NCI-H2107 treated with DMSO at 0.1 percent for 48 hours (cell line): ENCODE measurements around the gene TCF15.

Source experiments
- DNase-seq: peaks from one replicate; lab custom pipeline; 2025; ENCODE audit not compliant: unreplicated experiment; lab: John Stamatoyannopoulos, UW

The TCF15 gene

GRCh38 chr20:610130-611046 lies at the start of gene TCF15:
TCF15 (minus strand) TSS chr20:610309; CDS start chr20:610237, 72 bp downstream.
- DNase-seq, result no peak

DNA sequence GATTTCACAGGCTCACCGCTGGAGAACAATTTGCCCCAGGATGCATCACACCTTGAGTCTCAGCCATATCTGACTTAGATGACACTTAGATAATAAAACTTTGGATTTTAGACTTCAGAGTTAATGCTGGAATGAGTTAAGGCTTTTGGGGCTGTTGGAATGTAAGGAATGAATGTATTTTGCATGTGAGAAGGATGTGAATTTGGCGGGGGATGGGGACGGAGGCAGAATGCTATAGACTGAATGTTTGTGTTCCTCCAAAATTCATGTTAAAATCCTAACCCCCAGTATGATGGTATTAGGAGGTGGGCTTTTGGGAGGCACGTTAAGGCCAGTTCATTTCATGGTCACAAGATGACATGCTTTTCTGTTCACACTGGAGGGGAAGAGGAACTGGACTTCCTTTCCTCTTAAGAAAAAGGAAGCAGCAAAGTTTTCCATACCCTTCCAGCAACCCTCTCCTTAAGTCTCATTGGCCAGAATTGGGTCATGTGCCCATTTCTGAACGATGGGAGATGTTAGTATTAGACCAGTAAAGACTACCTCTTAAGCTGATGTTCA lies 48.7 kb upstream of the TCF15 start:
- no peak for DNase-seq

DNA sequence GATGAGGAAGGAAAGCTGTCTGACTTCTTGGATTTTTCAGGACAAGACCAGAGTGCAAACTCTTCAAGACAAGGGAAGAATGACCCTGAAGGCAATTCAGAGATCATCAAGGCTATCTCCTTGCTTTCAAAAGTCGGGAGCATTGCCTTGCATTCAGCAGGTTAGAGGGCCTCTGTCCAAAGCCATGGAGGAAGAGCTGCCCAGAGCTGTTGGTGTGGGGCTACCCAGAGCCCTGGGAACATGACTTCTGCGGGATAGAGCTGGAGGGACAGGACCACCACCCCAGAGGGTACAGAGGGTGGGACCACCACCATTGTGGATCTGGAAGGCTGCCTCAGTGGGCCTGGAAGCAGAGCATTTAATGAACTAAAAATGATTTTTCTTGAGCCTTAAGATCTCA lies 48.1 kb upstream of the TCF15 start:
- no peak for DNase-seq

DNA sequence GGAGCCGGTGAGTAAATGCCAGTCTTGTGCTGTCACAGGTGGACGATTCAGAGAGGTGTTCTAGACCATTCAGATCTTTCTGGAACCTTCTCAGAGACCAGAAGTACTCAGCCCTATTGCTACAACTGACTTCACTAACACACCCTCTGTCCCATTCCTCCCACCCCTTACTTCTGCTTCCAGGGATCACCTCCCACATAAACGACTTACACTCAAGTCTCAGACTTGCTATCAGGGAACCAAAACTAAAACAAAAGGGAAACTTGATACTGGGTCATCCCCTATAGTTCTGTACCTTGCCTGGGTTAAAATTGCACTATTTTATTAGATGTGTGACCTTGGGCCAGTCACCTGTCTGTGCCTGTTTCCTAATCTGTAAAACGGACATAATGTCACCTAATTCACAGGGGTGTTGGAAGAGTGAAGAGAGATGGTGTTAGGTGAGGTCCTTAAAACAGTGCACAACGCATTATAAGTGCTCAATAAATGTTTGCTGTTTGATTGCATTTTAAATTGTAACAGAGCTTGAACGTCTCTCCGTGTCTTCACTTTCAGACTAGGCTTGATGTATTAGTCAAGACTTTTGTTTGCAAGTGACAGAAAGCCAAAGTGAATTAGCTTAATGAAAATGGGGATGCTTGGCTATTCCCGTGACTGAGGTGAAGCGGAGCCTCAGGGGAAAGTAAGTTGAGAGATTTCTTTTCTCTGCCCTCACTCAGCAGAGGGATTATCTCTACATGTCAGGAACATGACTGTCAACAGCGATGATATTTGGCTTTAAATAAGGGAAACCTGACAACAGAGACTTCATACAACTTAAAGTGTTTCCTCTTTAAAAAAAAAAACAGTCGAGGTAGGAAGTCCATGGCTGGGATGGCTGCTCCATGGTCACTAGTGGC lies 45.9 kb upstream of the TCF15 start:
- no peak for DNase-seq

- no peak for DNase-seq
These were observed 44.3 kb upstream of the TCF15 start for GRCh38 chr20:654417-654750.

DNA sequence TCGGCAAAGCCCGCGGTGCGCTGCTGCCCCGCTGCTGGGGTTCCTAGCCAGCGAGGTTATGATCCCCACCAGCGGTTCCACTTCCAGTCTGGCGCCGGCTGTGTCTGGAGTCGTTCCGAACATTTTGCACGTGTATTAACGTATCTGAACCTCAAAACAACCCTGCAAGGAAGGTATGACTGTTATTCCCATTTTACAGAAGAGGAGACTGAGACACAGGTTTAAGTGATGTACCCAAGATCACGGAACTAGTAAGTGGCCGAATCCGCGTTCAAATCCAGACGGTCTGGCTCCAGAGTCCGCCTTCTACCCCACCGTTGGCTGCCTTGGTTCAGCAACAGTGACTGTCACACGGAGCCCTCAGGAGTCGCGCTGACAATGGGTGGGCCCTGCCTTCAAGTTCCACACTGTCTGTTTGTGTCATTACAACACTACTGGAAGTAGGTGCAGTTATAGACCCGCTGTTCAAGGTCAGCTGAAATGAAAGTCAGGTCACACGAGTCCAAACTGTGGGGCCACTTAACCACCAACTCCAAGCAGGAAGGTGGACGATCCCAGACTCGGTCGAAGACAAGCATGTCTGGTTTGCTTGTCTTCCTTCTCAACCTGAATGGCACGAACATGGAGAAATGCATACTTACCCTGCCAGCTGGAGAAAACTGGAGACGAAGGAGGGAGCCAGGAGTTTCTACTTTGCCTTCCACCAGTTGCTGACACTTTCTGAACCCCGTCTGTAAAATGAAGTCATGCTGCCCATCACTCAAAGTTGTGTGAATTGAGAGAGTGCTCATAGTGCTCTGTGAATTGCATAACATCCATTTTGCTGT lies 43.7 kb upstream of the TCF15 start:
- no peak for DNase-seq

DNA sequence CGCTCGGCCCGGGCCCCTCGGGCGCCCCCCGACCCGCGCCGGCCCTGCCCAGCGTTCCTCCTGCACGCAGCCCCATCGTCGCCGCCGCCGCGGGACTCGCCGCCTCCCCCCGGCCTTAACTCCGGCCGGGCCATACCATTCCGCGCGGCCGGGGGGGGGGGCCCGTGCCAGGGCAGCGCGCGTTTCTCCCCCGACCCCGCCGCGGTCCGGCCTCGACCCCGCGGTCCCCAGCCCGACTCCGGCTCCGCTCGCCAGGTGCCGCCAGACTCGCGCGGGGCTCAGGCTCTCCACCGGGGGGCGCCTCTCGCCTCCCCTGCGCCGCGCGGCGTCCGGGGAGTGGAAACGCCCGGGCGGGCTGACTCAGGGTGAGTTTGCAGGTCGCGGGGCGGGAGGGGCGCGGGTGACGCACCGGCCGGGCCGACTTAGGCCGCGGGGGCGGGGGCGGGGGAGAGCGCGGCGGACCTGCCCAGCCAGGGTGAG lies 43.0 kb upstream of the TCF15 start, which contains the start of gene SRXN1:
Gene SRXN1, minus strand, starts transcription at position 91 of the 480 bp plus-strand sequence. Its CDS starts 15 bp downstream, at position 76.
- DNase-seq, result no peak

- no peak for DNase-seq
These were observed 42.6 kb upstream of the TCF15 start for GRCh38 chr20:652615-653109.

DNA sequence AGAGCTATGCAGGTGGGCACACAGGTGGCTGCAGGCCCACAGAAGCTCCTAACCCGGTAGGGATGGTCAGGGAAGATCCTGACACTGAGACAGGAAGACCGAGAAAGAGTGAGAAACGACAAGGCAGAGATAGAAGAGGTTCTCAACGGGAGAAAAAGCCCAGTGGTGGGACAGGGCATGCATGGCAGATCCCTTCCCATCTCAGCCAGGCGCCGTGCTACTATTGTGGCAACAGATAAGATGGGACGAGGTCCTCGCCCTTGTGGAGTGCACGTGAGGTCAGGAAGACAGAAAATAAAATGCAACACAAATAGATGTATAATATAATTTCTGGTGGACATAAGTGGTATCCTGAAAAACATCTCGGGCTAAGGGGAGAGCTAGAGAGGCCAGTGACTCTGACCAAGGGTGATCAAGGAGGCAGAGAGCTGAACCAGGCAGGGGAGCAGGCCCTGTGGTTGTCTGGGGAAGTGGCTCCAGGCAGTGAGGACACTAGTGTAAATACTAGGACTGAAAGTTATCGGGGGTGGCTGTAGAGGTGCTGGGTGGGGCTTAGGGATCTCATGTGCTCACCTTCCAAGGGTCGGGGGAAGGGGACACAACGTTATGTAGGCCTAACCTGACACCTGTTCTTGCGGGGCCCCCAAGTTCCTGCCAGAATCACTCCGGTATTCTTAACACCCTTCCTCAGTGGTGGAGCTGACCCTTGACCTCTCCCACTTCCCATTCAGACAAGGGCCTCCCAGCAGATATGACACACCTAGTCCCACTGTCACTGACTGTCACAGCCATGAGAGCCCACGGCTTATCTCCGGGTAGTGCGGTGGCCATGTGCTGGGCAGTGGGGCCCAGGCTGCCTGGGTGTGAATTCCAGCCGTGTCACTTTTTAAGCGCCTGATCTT lies 41.9 kb upstream of the TCF15 start:
- no peak for DNase-seq

DNA sequence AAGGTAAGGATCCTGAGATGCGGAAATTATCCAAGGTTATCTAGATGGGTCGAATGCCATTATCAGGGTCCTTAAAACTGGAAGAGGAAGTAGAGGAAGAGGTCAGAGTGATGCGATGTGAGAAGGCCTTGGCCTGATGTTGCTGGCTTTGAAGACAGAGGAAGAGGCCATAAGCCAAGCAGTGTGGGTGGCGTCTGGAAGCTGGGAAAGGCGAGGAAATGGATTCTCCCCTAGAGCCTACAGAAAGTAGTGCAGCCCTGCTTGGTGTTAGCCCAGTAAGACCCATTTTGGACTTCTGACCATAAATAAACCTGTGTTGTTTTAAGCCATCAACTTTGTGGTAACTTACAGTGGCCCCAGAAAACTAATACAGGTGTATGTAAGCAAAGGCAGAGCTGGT lies 40.8 kb upstream of the TCF15 start:
- DNase-seq, result no peak

GRCh38 chr20:650281-650680 lies 40.2 kb upstream of the TCF15 start:
- DNase-seq, result no peak

DNA sequence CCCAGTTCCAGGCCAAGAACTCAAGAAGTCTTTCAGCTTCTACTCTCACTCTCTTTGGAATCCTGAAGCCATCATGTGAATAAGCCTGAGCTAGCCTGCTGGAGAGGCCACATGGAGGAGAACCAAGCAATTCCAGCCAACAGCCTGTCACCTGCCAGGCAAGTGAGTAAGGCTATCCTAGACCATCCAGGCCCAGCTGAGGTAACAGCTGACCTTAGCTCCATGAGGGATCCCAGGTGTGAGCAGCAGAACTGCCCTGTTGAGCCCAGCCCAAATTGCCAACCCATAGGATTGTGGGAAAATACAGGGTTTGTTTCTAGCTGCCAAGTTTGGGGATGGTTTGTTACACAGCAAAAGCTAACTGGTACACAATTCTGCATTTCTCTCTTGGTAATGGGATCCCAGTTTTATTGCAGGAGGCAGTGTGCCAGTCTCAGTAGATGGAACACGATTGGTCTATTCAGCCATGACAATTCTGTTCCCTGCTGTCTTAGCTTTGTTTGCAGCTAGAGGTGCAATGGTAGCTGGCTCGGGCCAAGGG lies 37.4 kb upstream of the TCF15 start:
- DNase-seq, result no peak

GRCh38 chr20:646868-647233 lies 36.7 kb upstream of the TCF15 start:
- DNase-seq, result no peak

- no peak for DNase-seq
These were observed 36.2 kb upstream of the TCF15 start for GRCh38 chr20:646107-646867.

DNA sequence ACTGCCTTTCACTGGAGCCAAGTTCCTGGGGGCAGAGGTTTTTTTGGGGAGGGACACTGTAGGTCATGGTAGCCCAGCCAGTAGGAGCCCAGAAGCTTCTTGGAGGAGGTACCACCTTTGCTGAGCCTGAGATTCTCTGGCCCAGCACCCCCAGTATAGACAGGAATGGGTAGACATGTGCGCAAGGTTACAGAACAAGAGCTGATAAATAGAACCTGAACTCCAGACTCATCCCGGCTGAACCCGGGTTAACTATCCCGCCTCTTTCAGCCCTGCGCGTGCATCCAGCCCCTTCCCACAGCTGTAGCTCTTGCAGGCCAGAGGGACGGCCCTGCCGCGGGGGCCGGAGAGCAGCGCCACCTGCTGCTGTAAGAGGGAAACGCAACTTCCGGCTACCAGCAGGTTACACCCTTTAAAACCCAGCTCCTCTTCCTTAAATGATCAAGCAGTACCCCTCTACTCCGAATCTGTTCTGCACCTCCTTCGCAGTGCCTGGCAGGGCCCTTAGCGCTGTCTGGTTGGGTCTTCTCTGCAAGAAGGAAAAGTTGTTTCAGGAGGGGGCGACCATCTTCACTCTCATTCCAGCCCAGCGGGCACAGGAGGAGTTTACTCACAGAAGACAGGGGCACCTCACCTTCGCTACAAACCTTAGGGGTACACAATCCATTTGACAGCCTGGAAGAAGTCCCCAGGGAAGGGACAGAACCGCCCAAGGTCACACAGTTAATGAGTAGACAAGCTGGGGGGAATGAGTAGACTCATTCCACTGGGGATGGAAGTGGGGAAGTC lies 35.4 kb upstream of the TCF15 start:
- no peak for DNase-seq

GRCh38 chr20:644692-645317 lies 34.7 kb upstream of the TCF15 start:
- DNase-seq, result no peak
